CD4-positive, alpha-beta T cell (primary cell): ENCODE measurements around the gene KCTD21. TPM values are rescaled to one million over a fixed set of nuclear protein-coding genes. Genes with fewer than 3 reads are reported as not detected.

Experiments used
- ATAC-seq: fragments of 200-7000 bp; cut with Tn5 transposase; one replicate; pipeline ENCODE4 v1.10.0; 2022; ENCODE audit warnings: mild to moderate bottlenecking; ENCODE audit not compliant: poor library complexity
- CTCF ChIA-PET: fragments of 350-600 bp; sonication (Branson Sonifier 250); formaldehyde crosslinking; loops from one replicate; lab custom pipeline; 2021; ENCODE audit warnings: antibody characterized with exemption, inconsistent platforms; lab: Charles Lee
- POLR2A ChIA-PET: fragments of 350-600 bp; sonication (Branson Sonifier 250); formaldehyde crosslinking; loops from one replicate; lab custom pipeline; 2021; ENCODE audit warnings: antibody characterized with exemption, inconsistent platforms; lab: Charles Lee
- DNase-seq, 14 experiments: peaks; one replicate each; pipeline ENCODE4 v3.0.0-alpha.2; 2013 to 2020; ENCODE audit warnings: mixed read lengths in 2 of 14
- H3K27ac ChIP-seq, 2 donors: one replicate each; pipeline versions ENCODE4 v1.5.1 to v1.7.0; 2013; ENCODE audit warnings: low read length in 2 of 2, low read depth in 1 of 2, mild to moderate bottlenecking in 1 of 2
- H3K27me3 ChIP-seq, 2 experiments: 1 replicate in 1 of 2; 2 replicates in 1 of 2; pipeline versions ENCODE4 v1.6.1 to v1.7.0; 2013; ENCODE audit warnings: low read length in 2 of 2, control low read depth in 1 of 2, mild to moderate bottlenecking in 1 of 2, moderate library complexity in 1 of 2; ENCODE audit not compliant: insufficient read depth in 2 of 2, control insufficient read depth in 1 of 2
- H3K36me3 ChIP-seq: one replicate; pipeline ENCODE4 v1.6.1; 2013; ENCODE audit warnings: low read length, control low read depth; ENCODE audit not compliant: insufficient read depth
- H3K4me1 ChIP-seq: one replicate; pipeline ENCODE4 v1.6.1; 2013; ENCODE audit warnings: low read length, control low read depth; ENCODE audit not compliant: insufficient read depth
- H3K4me3 ChIP-seq: one replicate; pipeline ENCODE4 v1.5.1; 2013; ENCODE audit warnings: mild to moderate bottlenecking, low read length, moderate library complexity
- H3K9me3 ChIP-seq, 2 experiments: 1 replicate in 1 of 2; 2 replicates in 1 of 2; pipeline versions ENCODE4 v1.6.1 to v1.7.0; 2013; ENCODE audit warnings: low read length in 2 of 2, mild to moderate bottlenecking in 2 of 2, control low read depth in 1 of 2, moderate library complexity in 1 of 2; ENCODE audit not compliant: control insufficient read depth in 1 of 2, insufficient read depth in 1 of 2
- H3K27ac Mint-ChIP-seq: one replicate; pipeline ENCODE4 v1.8.0; 2020; ENCODE audit warnings: mixed read lengths
- H3K27me3 Mint-ChIP-seq: one replicate; pipeline ENCODE4 v1.8.0; 2021; ENCODE audit warnings: mixed read lengths
- H3K36me3 Mint-ChIP-seq: one replicate; pipeline ENCODE4 v1.8.0; 2021; ENCODE audit warnings: low read depth, mixed read lengths
- H3K4me1 Mint-ChIP-seq: one replicate; pipeline ENCODE4 v1.8.0; 2021; ENCODE audit warnings: low read depth, mixed read lengths
- H3K4me3 Mint-ChIP-seq: one replicate; pipeline ENCODE4 v1.8.0; 2020; ENCODE audit warnings: mild to moderate bottlenecking, mixed read lengths
- H3K9me3 Mint-ChIP-seq: one replicate; pipeline ENCODE4 v1.8.0; 2020; ENCODE audit warnings: mixed read lengths
- intact Hi-C, 2 experiments: fragments of 100-400 bp; cut with DNase I in 1 of 2; cut with micrococcal nuclease in 1 of 2; formaldehyde crosslinking; loops; one replicate each; pipeline versions ENCODE4 v1.15.1 to v1.9.0; 2023 to 2025; cut with DNase I, micrococcal nuclease
- total RNA-seq, 174 experiments: library from RNA in 2 of 174; stranded (reverse) in 2 of 174; gene quantifications; one replicate each; pipeline ENCODE4 v1.2.3 and lab custom pipeline; 2021 to 2026
- TF ChIP-seq, protein P1 (sequence below): fragments of 200-600 bp; IDR thresholded peaks from one replicate; pipeline ENCODE4 v1.8.0; 2022; ENCODE audit warnings: antibody characterized with exemption, mild to moderate bottlenecking

KCTD21 gene
- total RNA-seq, 2 experiments from 2014 or later: 3.5 to 6.5 TPM

DNA sequence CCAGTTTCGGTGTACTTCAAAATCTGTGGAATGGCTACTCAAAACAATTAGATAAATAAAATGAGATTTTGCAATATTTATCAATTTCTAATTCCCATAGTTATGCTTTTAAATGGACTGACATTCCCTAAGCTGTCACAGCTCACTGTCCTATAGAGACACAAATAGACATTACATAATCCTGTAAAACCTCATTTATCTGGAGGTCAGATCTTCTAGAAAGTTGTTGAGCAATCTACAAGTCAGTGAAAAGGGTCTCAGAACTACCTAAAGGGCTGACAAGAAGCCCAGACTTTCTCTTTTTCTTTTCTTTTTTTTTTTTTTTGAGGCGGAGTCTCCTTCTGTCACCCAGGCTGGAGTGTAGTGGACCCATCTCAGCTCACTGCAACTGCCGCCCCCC is 61.0 kb downstream of the KCTD21 start:
- intact Hi-C loops: no loop called here
- peaks cover 17% of the 10 kb centered on the region for H3K36me3 Mint-ChIP-seq
- no peaks in the 10 kb centered on the region for H3K27me3 Mint-ChIP-seq
- CTCF ChIA-PET: no interaction called here
- peaks cover 14% of the 10 kb centered on the region for H3K4me1 Mint-ChIP-seq
- Histone ChIP-seq H3K9me3 (no peaks in the 10 kb centered on the region), H3K27ac (no peak overlapping the region), H3K4me3 (no peak overlapping the region), H3K4me1 (no peaks in the 10 kb centered on the region), H3K27me3 (no peaks in the 10 kb centered on the region), H3K36me3 (peaks cover 9% of the 10 kb centered on the region)
- H3K4me3 Mint-ChIP-seq: no peak overlapping the region
- H3K9me3 Mint-ChIP-seq: no peaks in the 10 kb centered on the region
- ATAC-seq (no peak), DNase-seq (no peak)
- POLR2A ChIA-PET: no interaction called here
- no peak overlapping the region for H3K27ac Mint-ChIP-seq
- TF ChIP-seq, protein P1, sequence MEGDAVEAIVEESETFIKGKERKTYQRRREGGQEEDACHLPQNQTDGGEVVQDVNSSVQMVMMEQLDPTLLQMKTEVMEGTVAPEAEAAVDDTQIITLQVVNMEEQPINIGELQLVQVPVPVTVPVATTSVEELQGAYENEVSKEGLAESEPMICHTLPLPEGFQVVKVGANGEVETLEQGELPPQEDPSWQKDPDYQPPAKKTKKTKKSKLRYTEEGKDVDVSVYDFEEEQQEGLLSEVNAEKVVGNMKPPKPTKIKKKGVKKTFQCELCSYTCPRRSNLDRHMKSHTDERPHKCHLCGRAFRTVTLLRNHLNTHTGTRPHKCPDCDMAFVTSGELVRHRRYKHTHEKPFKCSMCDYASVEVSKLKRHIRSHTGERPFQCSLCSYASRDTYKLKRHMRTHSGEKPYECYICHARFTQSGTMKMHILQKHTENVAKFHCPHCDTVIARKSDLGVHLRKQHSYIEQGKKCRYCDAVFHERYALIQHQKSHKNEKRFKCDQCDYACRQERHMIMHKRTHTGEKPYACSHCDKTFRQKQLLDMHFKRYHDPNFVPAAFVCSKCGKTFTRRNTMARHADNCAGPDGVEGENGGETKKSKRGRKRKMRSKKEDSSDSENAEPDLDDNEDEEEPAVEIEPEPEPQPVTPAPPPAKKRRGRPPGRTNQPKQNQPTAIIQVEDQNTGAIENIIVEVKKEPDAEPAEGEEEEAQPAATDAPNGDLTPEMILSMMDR: no peak

Other genes starting within 250 kb of the KCTD21 start
- 10 to 100 TPM; 46.5 to 49.2 TPM for gene INTS4, start 194.0 kb downstream of the KCTD21 start, total RNA-seq
- gene KCTD14, start 165.3 kb downstream of the KCTD21 start, total RNA-seq: under 1 TPM in 1 of 2 experiments, not detected in 1; 0.34 TPM
- not detected for gene THRSP, start 124.8 kb downstream of the KCTD21 start, total RNA-seq
- gene NDUFC2, start 108.8 kb downstream of the KCTD21 start, total RNA-seq: 10 to 100 TPM; 62.6 to 68.5 TPM
- gene ALG8, start 49.0 kb downstream of the KCTD21 start, total RNA-seq: 10 to 100 TPM; 14.4 to 14.9 TPM
- gene USP35, start 293 bp upstream of the KCTD21 start, total RNA-seq: 10 to 100 TPM; 29.2 to 33.1 TPM
- gene GAB2, start 229.2 kb upstream of the KCTD21 start, total RNA-seq: 10 to 100 TPM; 10.7 to 11.9 TPM